Nephron progenitor cell (in vitro differentiated cells): ENCODE results near the gene TRIM58.
A peak's percentile ranks its signal among the peaks of the same experiment; 100 is the strongest.

Experiments
- DNase-seq: peaks from one replicate; pipeline ENCODE4 v3.0.0; 2021
- H3K27ac Mint-ChIP-seq: 2 replicates; pipeline ENCODE4 v1.8.0; 2021; ENCODE audit warnings: mild to moderate bottlenecking, moderate library complexity, mixed read lengths
- H3K27me3 Mint-ChIP-seq: 2 replicates; pipeline ENCODE4 v1.8.0; 2021; ENCODE audit warnings: mild to moderate bottlenecking, low read depth, mixed read lengths; ENCODE audit not compliant: poor library complexity
- H3K36me3 Mint-ChIP-seq: 2 replicates; pipeline ENCODE4 v1.8.0; 2021; ENCODE audit warnings: low read depth, mixed read lengths
- H3K4me1 Mint-ChIP-seq: 2 replicates; pipeline ENCODE4 v1.8.0; 2021; ENCODE audit warnings: mixed read lengths
- H3K4me3 Mint-ChIP-seq: 2 replicates; pipeline ENCODE4 v1.8.0; 2021; ENCODE audit warnings: mild to moderate bottlenecking, moderate library complexity, mixed read lengths
- H3K9me3 Mint-ChIP-seq: 2 replicates; pipeline ENCODE4 v1.8.0; 2021; ENCODE audit warnings: mild to moderate bottlenecking, moderate library complexity, mixed read lengths
- CTCF ChIP-seq: fragments of 200-600 bp; sonication (generic); IDR thresholded peaks from 2 replicates; pipeline ENCODE4 v1.5.0; 2021; ENCODE audit warnings: antibody characterized with exemption

TRIM58 gene

DNA sequence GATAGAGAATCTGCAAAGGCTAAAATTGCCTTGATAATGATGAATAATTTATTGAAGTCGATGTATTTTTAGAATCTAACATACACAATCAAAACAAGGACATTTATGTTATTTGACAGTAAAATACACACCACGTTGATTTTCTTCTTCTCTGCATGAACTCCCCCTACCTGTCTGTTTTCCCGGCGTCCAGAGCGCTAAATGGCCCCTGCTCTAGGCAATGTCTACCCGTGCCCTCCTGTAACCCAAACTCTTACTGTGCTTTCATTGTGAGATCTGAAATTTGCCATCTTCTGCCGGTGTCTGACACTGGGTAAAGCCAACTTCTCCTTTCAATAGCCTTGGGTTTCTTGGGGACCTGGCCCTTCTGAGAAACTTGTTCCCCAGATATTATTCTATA is 8.6 kb upstream of the TRIM58 start:
- no peak overlapping the region for H3K4me3 Mint-ChIP-seq
- no peak overlapping the region for H3K27ac Mint-ChIP-seq
- H3K36me3 Mint-ChIP-seq: no peaks in the 10 kb centered on the region
- DNase-seq: no peak
- H3K4me1 Mint-ChIP-seq: no peaks in the 10 kb centered on the region
- H3K27me3 Mint-ChIP-seq: peaks cover 2% of the 10 kb centered on the region
- H3K9me3 Mint-ChIP-seq: peaks cover 29% of the 10 kb centered on the region
- no peak for TF ChIP-seq CTCF

- no peak for DNase-seq
- TF ChIP-seq CTCF: no peak
- no peak overlapping the region for H3K27ac Mint-ChIP-seq
- H3K36me3 Mint-ChIP-seq: no peaks in the 10 kb centered on the region
- H3K4me3 Mint-ChIP-seq: no peak overlapping the region
- no peaks in the 10 kb centered on the region for H3K4me1 Mint-ChIP-seq
- H3K9me3 Mint-ChIP-seq: peaks cover 38% of the 10 kb centered on the region
- peaks cover 4% of the 10 kb centered on the region for H3K27me3 Mint-ChIP-seq
Observed at GRCh38 chr1:247849616-247850015, 7.4 kb upstream of the TRIM58 start.

DNA sequence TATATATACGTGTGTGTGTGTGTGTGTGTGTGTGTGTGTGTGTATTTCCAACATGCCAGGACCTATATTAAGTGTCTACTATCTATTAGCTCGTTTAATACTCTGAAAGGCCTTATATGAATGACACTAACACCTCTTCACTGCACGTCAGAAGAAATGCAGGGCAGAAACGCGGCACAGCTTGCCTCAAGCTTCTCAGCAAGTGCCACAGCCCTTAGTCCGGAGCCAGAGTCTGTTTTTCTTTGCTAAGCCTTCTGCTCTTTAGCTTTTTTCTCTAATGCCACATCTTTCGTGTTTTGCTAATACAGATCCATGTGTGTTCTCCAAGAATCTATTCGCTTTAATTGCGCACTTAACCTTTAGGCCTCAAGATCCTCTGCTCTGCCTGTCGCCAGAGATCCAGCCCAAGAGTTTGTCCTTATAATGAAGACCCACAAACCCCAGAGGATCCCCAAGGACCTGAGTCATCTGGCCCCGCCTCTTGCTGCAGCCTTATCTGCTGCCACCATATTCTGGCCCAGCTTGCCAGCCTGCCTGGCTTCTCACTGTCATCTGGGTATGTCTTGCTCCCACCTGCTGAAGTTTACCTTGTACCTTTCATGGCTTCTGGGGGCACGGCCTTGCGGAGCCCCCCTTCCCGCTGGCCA is 2.0 kb upstream of the TRIM58 start:
- Mint-ChIP-seq H3K27ac (no peak overlapping the region), H3K4me3 (no peak overlapping the region), H3K9me3 (peaks cover 68% of the 10 kb centered on the region), H3K36me3 (no peaks in the 10 kb centered on the region), H3K4me1 (no peaks in the 10 kb centered on the region), H3K27me3 (peaks cover 44% of the 10 kb centered on the region)
- TF ChIP-seq CTCF: no peak
- DNase-seq: no peak

- peaks cover 71% of the 10 kb centered on the region for H3K9me3 Mint-ChIP-seq
- H3K27ac Mint-ChIP-seq: no peak overlapping the region
- H3K27me3 Mint-ChIP-seq: peaks cover 47% of the 10 kb centered on the region
- H3K4me1 Mint-ChIP-seq: no peaks in the 10 kb centered on the region
- DNase-seq: no peak
- H3K36me3 Mint-ChIP-seq: no peaks in the 10 kb centered on the region
- no peak for TF ChIP-seq CTCF
- H3K4me3 Mint-ChIP-seq: peak overlapping the region; percentile 72
Observed at GRCh38 chr1:247855911-247856310, 1.1 kb upstream of the TRIM58 start.

- TF ChIP-seq CTCF: no peak
- Mint-ChIP-seq H3K27me3 (peaks cover 54% of the 10 kb centered on the region), H3K9me3 (peaks cover 56% of the 10 kb centered on the region), H3K4me3 (peak overlapping the region; percentile 78), H3K36me3 (no peaks in the 10 kb centered on the region), H3K27ac (no peak overlapping the region), H3K4me1 (no peaks in the 10 kb centered on the region)
- no peak for DNase-seq
Observed at GRCh38 chr1:247857985-247858619, 1.1 kb downstream of the TRIM58 start.

DNA sequence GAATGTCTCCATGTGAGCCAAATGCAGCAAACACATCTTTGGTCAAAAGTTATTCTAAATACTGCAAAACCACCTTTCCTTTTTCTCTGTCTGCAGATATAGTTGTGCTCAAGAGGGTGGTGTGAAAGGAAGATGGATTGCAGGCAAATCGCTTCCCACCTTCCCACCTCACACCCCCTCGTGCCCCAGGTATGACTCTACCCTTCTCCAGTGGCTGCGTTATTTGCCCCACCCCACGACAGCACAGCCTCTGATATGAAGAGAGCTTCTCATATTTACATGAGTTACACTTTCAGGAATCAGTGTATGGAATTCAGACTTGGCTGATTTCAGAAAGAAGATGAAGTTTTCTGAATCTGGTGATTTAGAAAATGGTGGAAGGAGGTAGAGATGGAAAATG is 5.8 kb downstream of the TRIM58 start:
- H3K9me3 Mint-ChIP-seq: peaks cover 36% of the 10 kb centered on the region
- no peak for DNase-seq
- no peaks in the 10 kb centered on the region for H3K36me3 Mint-ChIP-seq
- H3K4me3 Mint-ChIP-seq: no peak overlapping the region
- no peak for TF ChIP-seq CTCF
- H3K27ac Mint-ChIP-seq: no peak overlapping the region
- peaks cover 32% of the 10 kb centered on the region for H3K27me3 Mint-ChIP-seq
- no peaks in the 10 kb centered on the region for H3K4me1 Mint-ChIP-seq
